Stomach (tissue), 9 donors: Measurements from ENCODE around the gene RS1. TPM values are rescaled to one million over a fixed set of nuclear protein-coding genes. Genes with fewer than 3 reads are reported as not detected.
A peak's percentile ranks its signal among the peaks of the same experiment; 100 is the strongest.

Experiments
- DNase-seq, 2 donors: peaks; one replicate each; pipeline versions ENCODE4 v3.0.0 to v3.0.0-alpha.2; 2013 to 2019
- H3K27ac ChIP-seq, 5 donors: fragments of 200-600 bp in 4 of 5; sonication (generic) in 4 of 5; one replicate each; pipeline ENCODE4 v1.5.1; 2013 to 2019; ENCODE audit warnings: mild to moderate bottlenecking in 1 of 5, moderate library complexity in 1 of 5
- H3K27me3 ChIP-seq, 3 donors: fragments of 200-600 bp; sonication (generic); one replicate each; pipeline ENCODE4 v1.5.1; 2017 to 2019; ENCODE audit warnings: mixed run types in 1 of 3
- H3K36me3 ChIP-seq, 4 donors: fragments of 200-600 bp; sonication (generic); 1 replicate in 3 of 4; 2 replicates in 1 of 4; pipeline ENCODE4 v1.5.1; 2016 to 2019
- H3K4me1 ChIP-seq, 4 donors: fragments of 200-600 bp; sonication (generic); one replicate each; pipeline ENCODE4 v1.5.1; 2016 to 2019
- H3K4me3 ChIP-seq, 4 donors: fragments of 200-600 bp; sonication (generic) in 3 of 4; one replicate each; pipeline ENCODE4 v1.5.1; 2016 to 2019; ENCODE audit warnings: mild to moderate bottlenecking in 1 of 4
- H3K9me3 ChIP-seq, 4 donors: fragments of 200-600 bp; sonication (generic); one replicate each; pipeline ENCODE4 v1.5.1; 2016 to 2019
- CTCF ChIP-seq, 7 experiments: fragments of 450-650 bp in 4 of 7; fragments of 200-600 bp in 3 of 7; sonication (generic) in 3 of 7; IDR thresholded peaks; one replicate each; pipeline ENCODE4 v1.5.1; 2016 to 2019; ENCODE audit warnings: antibody characterized with exemption in 7 of 7, control low read depth in 2 of 7, mild to moderate bottlenecking in 1 of 7
- EP300 ChIP-seq: sonication (generic); formaldehyde crosslinking; IDR thresholded peaks from one replicate; pipeline ENCODE4 v1.6.1; 2017; ENCODE audit warnings: antibody characterized with exemption
- POLR2A ChIP-seq, 4 donors: fragments of 450-650 bp; IDR thresholded peaks; one replicate each; pipeline ENCODE4 v1.6.1; 2016; ENCODE audit warnings: antibody characterized with exemption in 4 of 4, control low read depth in 2 of 4, mild to moderate bottlenecking in 1 of 4, moderate library complexity in 1 of 4
- POLR2AphosphoS5 ChIP-seq, 3 donors: sonication (generic); formaldehyde crosslinking; IDR thresholded peaks; one replicate each; pipeline ENCODE4 v1.6.1; 2016; ENCODE audit warnings: antibody characterized with exemption in 3 of 3
- WGBS, 5 donors: extraction: QIAGEN DNeasy Blood & Tissue Kit in 3 of 5; methylation state at CpG; one replicate each; pipeline versions ENCODE4 v1.1.5 to v1.1.7; 2013 to 2018; 5-methylcytosine and 5-hydroxymethylcytosine counted together
- intact Hi-C: fragments of 100-400 bp; cut with DNase I; formaldehyde crosslinking; loops from one replicate; pipeline ENCODE4 v1.15.1; 2023; ENCODE audit warnings: low total_unique reads
- polyA plus RNA-seq, 3 donors: library from polyadenylated mRNA; stranded (reverse); fragments of 200-250 nt; gene quantifications; one replicate each; pipeline ENCODE4 v1.2.3, GENCODE V29; 2013
- total RNA-seq, 5 donors: library from RNA; depleted of rRNA; stranded (reverse); fragments of >200 nt; gene quantifications; one replicate each; pipeline versions ENCODE4 v1.1.0 to v1.2.3, GENCODE V29; 2014 to 2016
- donor health status: healthy with polysubstance abuse.
- donor health status: Bipolar disorder and iron deficiency.
- donor health status: healthy.

Gene RS1
- total and polyA plus RNA-seq, 8 donors, result not detected

GRCh38 chrX:18647621-18648020, 24.3 kb downstream of the RS1 start:
- Histone ChIP-seq H3K27me3 (no peaks in the 10 kb centered on the region), H3K4me1 (no peaks in the 10 kb centered on the region), H3K4me3 (no peak overlapping the region), H3K9me3 (no peaks in the 10 kb centered on the region), H3K27ac (no peak overlapping the region), H3K36me3 (no peaks in the 10 kb centered on the region)
- no peak for DNase-seq
- WGBS, 5 donors, result 78 to 90% (median 88%) methylated on average over 4 of the region's 4 CpGs
- intact Hi-C loops, result no loop called here
- TF ChIP-seq POLR2A (IDR thresholded peaks at IDR 0.05), result no peak
- TF ChIP-seq CTCF (IDR thresholded peaks at IDR 0.05), result no peak
- no peak for TF ChIP-seq POLR2AphosphoS5 (IDR thresholded peaks at IDR 0.05)
- no peak for TF ChIP-seq EP300

- intact Hi-C loops, result no loop called here
- no peaks in the 10 kb centered on the region for H3K9me3 ChIP-seq
- H3K4me3 ChIP-seq, result no peak overlapping the region
- WGBS, 5 donors, result 48 to 68% (median 61%) methylated on average over 3 of the region's 3 CpGs
- no peaks in the 10 kb centered on the region for H3K27me3 ChIP-seq
- TF ChIP-seq POLR2A (IDR thresholded peaks at IDR 0.05), result no peak
- TF ChIP-seq CTCF (IDR thresholded peaks at IDR 0.05), result no peak
- TF ChIP-seq EP300, result no peak
- TF ChIP-seq POLR2AphosphoS5 (IDR thresholded peaks at IDR 0.05), result no peak
- no peaks in the 10 kb centered on the region for H3K36me3 ChIP-seq
- DNase-seq, result no peak
- no peak overlapping the region for H3K27ac ChIP-seq
- no peaks in the 10 kb centered on the region for H3K4me1 ChIP-seq
These were observed 28.1 kb downstream of the RS1 start for GRCh38 chrX:18643853-18644252.

DNA sequence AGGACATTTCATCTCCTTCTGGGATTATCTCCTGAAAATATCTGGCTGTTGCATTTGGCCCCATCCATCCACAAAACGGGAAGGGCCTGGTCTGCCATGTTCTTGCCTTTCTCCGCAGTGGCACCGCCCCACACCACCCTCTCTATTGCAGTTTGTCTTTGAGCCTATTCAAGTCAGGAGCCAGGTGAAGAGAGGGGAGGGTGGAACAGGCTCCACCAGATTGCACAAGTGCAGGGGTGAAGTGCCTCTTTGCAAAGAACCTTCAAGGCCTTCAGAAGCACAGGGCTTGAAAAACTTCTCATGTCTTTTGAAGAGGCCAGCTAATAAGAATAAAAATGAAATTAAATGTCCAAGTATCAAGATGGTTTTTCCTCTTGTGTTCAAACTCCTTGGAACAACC, 28.7 kb downstream of the RS1 start:
- intact Hi-C loops, result no loop called here
- WGBS, 5 donors, result 80 to 95% (median 83%) methylated on average over 3 of the region's 3 CpGs
- H3K27ac ChIP-seq, result no peak overlapping the region
- TF ChIP-seq CTCF (IDR thresholded peaks at IDR 0.05) (no peak), EP300 (no peak), POLR2A (IDR thresholded peaks at IDR 0.05) (no peak), POLR2AphosphoS5 (IDR thresholded peaks at IDR 0.05) (no peak)
- H3K9me3 ChIP-seq, result no peaks in the 10 kb centered on the region
- DNase-seq, result no peak
- no peak overlapping the region for H3K4me3 ChIP-seq
- H3K4me1 ChIP-seq, result no peaks in the 10 kb centered on the region
- H3K36me3 ChIP-seq, result no peaks in the 10 kb centered on the region
- no peaks in the 10 kb centered on the region for H3K27me3 ChIP-seq

DNA sequence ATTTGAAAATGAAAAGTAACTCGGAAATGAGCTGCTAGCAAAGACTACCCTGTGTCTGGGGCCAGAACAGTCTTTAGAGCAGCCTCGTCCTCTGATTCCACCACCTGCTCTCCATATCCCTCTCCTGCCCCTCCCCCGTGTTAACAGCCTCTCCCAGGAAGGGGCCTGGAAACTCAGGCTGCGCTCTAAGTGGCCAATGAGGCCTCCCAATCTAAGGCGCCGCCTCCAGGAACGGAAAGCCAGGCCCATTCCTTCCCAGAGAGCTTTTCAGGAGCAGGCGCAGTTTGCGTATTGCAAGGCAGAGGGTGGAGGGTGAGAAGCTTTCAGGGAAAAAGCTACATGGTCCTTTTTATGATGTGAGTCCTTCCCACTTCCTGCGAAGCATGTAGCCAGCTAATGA, 31.2 kb downstream of the RS1 start:
- intact Hi-C loops, result no loop called here
- no peaks in the 10 kb centered on the region for H3K4me1 ChIP-seq
- TF ChIP-seq POLR2AphosphoS5 (IDR thresholded peaks at IDR 0.05), result no peak
- no peak for TF ChIP-seq EP300
- no peak for TF ChIP-seq CTCF (IDR thresholded peaks at IDR 0.05)
- TF ChIP-seq POLR2A (IDR thresholded peaks at IDR 0.05), result no peak
- H3K4me3 ChIP-seq, result no peak overlapping the region
- H3K27me3 ChIP-seq, result no peaks in the 10 kb centered on the region
- H3K27ac ChIP-seq, result no peak overlapping the region
- peak in 1 of 2 donors; percentile 41 for DNase-seq
- WGBS, 5 donors, result 61 to 80% (median 74%) methylated on average over 7 to 10 of the region's 10 CpGs
- no peaks in the 10 kb centered on the region for H3K36me3 ChIP-seq
- H3K9me3 ChIP-seq, result no peaks in the 10 kb centered on the region
